Measurements from ENCODE around the gene SERPINA3. TPM values are rescaled to one million over a fixed set of nuclear protein-coding genes. Genes with fewer than 3 reads are reported as not detected.

The SERPINA3 gene
- total and polyA plus RNA-seq, 8 donors: 15.1 to 1,820 (median 99.6) TPM

- H3K4me1 ChIP-seq: no peaks in the 10 kb centered on the region
- no peak for DNase-seq
- H3K27ac ChIP-seq: no peak overlapping the region
- intact Hi-C loops (cut with DNase I; ENCODE audit: low total_unique reads): no loop called here
- H3K27me3 ChIP-seq: peaks cover 0 to 30% (median 4%) of the 10 kb centered on the region in 3 donors
- no peaks in the 10 kb centered on the region for H3K36me3 ChIP-seq
- WGBS, 5 donors: 92 to 96% (median 95%) methylated on average over 7 of the region's 7 CpGs
- H3K4me3 ChIP-seq: no peak overlapping the region
- no peaks in the 10 kb centered on the region for H3K9me3 ChIP-seq
- no peak for TF ChIP-seq POLR2A (IDR thresholded peaks at IDR 0.05)
- no peak for TF ChIP-seq CTCF (IDR thresholded peaks at IDR 0.05)
- no peak for TF ChIP-seq EP300 (IDR thresholded peaks at IDR 0.05)
- TF ChIP-seq POLR2AphosphoS5 (IDR thresholded peaks at IDR 0.05): no peak
Observed at GRCh38 chr14:94673071-94673470, 60.9 kb downstream of the SERPINA3 start.

Other genes starting within 250 kb of the SERPINA3 start
- not detected for gene SERPINA2, start 245.7 kb upstream of the SERPINA3 start, total RNA-seq
- not detected for gene SERPINA2, start 245.7 kb upstream of the SERPINA3 start, polyA plus RNA-seq
- 100 to 1,000 TPM in 2 of 5 donors, 10 to 100 TPM in 3; 10.5 to 315 (median 46.3) TPM for gene SERPINA1, start 223.8 kb upstream of the SERPINA3 start, total RNA-seq
- gene SERPINA1, start 223.8 kb upstream of the SERPINA3 start, polyA plus RNA-seq: 1,000 to 10,000 TPM in 1 of 3 donors, 100 to 1,000 TPM in 1, 10 to 100 TPM in 1; 37.6 to 1,332 (median 307) TPM
- gene SERPINA11, start 159.6 kb upstream of the SERPINA3 start, total RNA-seq: not detected
- under 1 TPM in 1 of 3 donors, not detected in 2; 0.08 TPM for gene SERPINA11, start 159.6 kb upstream of the SERPINA3 start, polyA plus RNA-seq
- gene SERPINA9, start 136.2 kb upstream of the SERPINA3 start, total RNA-seq: not detected
- 1 to 10 TPM in 1 of 3 donors, not detected in 2; 1.1 TPM for gene SERPINA9, start 136.2 kb upstream of the SERPINA3 start, polyA plus RNA-seq
- not detected for gene SERPINA12, start 102.9 kb upstream of the SERPINA3 start, total RNA-seq
- under 1 TPM in 1 of 3 donors, not detected in 2; 0.08 TPM for gene SERPINA12, start 102.9 kb upstream of the SERPINA3 start, polyA plus RNA-seq
- gene SERPINA4, start 50.9 kb upstream of the SERPINA3 start, total RNA-seq: 10 to 100 TPM in 2 of 5 donors, 1 to 10 TPM in 1, not detected in 2; 4.9 to 27.5 (median 15.8) TPM
- gene SERPINA4, start 50.9 kb upstream of the SERPINA3 start, polyA plus RNA-seq: 10 to 100 TPM in 2 of 3 donors, 1 to 10 TPM in 1; 4.7 to 14.8 (median 13.6) TPM
- gene SERPINA5, start 31.0 kb upstream of the SERPINA3 start, total RNA-seq: 10 to 100 TPM in 1 of 5 donors, 1 to 10 TPM in 2, not detected in 2; 1.7 to 10.7 (median 3.1) TPM
- gene SERPINA5, start 31.0 kb upstream of the SERPINA3 start, polyA plus RNA-seq: 1 to 10 TPM; 2.7 to 5.9 (median 4.6) TPM
- gene GSC, start 157.7 kb downstream of the SERPINA3 start, total RNA-seq: not detected
- gene GSC, start 157.7 kb downstream of the SERPINA3 start, polyA plus RNA-seq: under 1 TPM in 1 of 3 donors, not detected in 2; 0.25 TPM